Measurements from ENCODE around the gene TBC1D21.
"Not testable (repeated sequence)": the region's sequence is repeated elsewhere in the genome, so short reads cannot be mapped to it uniquely, and the experiment has no call there.

The TBC1D21 gene

GRCh38 chr15:73927476-73928240, 54.3 kb downstream of the TBC1D21 start:
- in situ Hi-C loops (cut with HindIII; ENCODE audit: low sequenced_read_pairs) = no loop called here

- in situ Hi-C loops (cut with HindIII; ENCODE audit: low sequenced_read_pairs) = no loop called here
Observed at GRCh38 chr15:73928241-73928579, 54.8 kb downstream of the TBC1D21 start.

GRCh38 chr15:73928971-73929627, 55.7 kb downstream of the TBC1D21 start:
- in situ Hi-C loops (cut with HindIII; ENCODE audit: low sequenced_read_pairs) = no loop called here

- in situ Hi-C loops (cut with HindIII; ENCODE audit: low sequenced_read_pairs) = no loop called here
Observed at GRCh38 chr15:73930371-73930770, 57.0 kb downstream of the TBC1D21 start.

- in situ Hi-C loops (cut with HindIII; ENCODE audit: low sequenced_read_pairs) = no loop called here
Observed at GRCh38 chr15:73930790-73931281, 57.5 kb downstream of the TBC1D21 start.

- in situ Hi-C loops (cut with HindIII; ENCODE audit: low sequenced_read_pairs) = no loop called here
Observed at GRCh38 chr15:73931441-73931840, 58.1 kb downstream of the TBC1D21 start.

- in situ Hi-C loops (cut with HindIII; ENCODE audit: low sequenced_read_pairs) = no loop called here
Observed at GRCh38 chr15:73932381-73933191, 59.2 kb downstream of the TBC1D21 start.

- in situ Hi-C loops (cut with HindIII; ENCODE audit: low sequenced_read_pairs) = no loop called here
Observed at GRCh38 chr15:73934281-73934680, 60.9 kb downstream of the TBC1D21 start.

GRCh38 chr15:73935547-73935946, 62.2 kb downstream of the TBC1D21 start:
- in situ Hi-C loops (cut with HindIII; ENCODE audit: low sequenced_read_pairs) = no loop called here

GRCh38 chr15:73936181-73936580, 62.8 kb downstream of the TBC1D21 start:
- in situ Hi-C loops (cut with HindIII; ENCODE audit: low sequenced_read_pairs) = no loop called here

GRCh38 chr15:73936588-73937290, 63.4 kb downstream of the TBC1D21 start:
- in situ Hi-C loops (cut with HindIII; ENCODE audit: low sequenced_read_pairs) = no loop called here

- in situ Hi-C loops (cut with HindIII; ENCODE audit: low sequenced_read_pairs) = no loop called here
Observed at GRCh38 chr15:73937296-73937695, 63.9 kb downstream of the TBC1D21 start.

GRCh38 chr15:73937726-73938125, 64.4 kb downstream of the TBC1D21 start:
- in situ Hi-C loops (cut with HindIII; ENCODE audit: low sequenced_read_pairs) = no loop called here

- in situ Hi-C loops (cut with HindIII; ENCODE audit: low sequenced_read_pairs) = not testable (repeated sequence)
Observed at GRCh38 chr15:73938516-73938915, 65.2 kb downstream of the TBC1D21 start.
